ENCODE data around the gene L3MBTL4.
A peak's percentile ranks its signal among the peaks of the same experiment; 100 is the strongest.

The L3MBTL4 gene

DNA sequence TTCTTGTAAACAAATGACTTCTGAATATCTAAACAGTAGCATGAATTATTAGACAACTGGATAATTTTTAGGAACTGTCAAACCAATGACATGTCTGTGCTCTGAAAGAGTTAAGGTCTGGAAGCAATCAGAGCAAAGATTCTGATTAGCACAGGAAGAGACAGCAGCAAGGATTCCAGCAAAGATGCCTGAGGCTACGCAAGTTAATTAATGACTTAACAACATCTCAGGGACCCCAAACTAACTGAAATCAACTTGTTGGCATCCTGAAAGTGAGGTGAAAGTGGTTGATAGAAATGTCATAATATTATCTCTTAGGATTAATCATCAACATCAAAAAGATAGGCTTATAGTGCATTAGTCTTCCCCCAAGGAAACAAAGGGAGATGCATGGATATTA, 396.0 kb downstream of the L3MBTL4 start:
- no peak for DNase-seq

DNA sequence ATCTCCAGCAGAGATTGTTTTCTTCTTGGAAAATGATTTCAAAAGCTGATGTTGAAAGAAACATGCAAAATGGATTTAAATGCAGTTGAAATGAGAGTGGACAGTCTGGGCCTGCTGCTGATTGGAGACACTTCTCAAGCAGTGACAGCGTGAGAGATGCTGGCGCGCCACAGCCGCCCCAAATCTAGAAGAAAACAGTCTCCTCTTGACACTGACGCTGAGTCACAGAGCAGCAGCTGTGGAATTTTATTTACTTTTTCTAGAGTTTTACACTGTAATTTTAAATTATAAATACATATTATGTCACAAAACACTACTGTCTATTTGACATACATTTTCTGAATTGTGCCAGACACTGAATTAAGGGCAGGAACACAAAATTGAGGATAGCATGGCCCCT, 397.5 kb downstream of the L3MBTL4 start:
- DNase-seq = no peak

DNA sequence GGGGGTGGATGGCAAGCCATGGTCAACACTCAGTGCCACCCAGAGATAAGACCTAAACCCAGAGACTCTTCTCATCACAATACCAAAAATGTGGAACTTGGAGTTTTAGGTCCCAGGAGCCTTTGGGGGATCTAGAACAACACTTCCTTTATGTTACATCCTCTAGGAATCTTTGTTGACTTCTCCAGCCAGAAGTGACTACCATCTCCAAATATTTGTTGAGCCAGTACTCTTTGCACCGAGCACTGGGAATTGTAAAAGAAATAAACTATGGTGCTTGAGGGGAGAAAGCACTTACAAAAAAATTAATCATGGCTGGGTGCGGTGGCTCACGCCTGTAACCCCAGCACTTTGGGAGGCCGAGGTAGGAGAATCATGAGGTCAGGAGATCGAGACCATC, 399.3 kb downstream of the L3MBTL4 start:
- no peak for DNase-seq

DNA sequence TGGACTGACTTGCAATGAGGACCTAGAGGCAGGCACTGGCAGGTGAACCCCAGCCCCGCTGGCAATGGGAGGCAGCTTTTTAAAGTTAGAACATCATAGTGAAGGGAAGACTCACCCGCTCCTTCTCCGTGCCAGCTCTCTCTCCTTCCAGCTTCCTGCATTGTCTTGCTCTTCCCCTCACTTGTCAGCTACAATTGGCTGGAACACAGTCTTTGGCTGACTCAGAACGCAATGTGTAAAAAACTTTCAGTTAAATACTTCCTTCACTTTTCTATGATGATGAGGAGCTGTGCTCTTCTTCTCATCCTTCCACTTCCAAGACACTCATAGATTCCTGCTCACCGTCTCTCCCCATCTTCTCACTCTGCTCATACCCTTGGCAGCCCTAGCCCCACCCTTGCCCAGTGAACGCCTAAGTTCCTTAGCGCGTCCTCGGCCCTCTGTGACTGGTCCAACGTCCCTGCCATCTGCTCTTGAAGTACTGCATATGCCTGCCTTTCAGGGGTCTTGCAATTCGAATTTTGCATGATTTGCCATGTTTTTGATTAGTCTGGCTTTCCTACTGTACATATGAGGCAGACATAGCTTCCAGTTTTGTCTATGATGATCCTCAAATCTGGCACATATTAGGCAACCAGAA, 401.4 kb downstream of the L3MBTL4 start:
- no peak for DNase-seq

DNA sequence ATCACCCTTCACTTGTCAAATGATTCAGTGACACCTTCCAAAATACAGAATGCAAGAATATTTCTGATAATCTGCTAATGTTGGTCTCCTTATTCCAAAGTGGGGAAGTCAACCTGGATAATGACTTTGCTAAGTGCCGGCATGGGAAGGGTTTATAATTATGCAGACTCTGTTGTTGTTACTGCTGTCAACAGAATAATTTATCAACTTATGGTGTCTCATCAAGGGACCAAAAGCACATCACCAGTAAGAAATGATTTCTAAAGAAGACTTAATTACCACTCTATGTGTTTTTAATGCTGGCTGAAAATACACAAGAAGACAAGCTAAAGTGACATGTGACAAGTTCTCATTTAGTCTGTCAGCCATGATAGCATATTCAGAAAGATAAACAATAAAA, 403.8 kb downstream of the L3MBTL4 start:
- no peak for DNase-seq

DNA sequence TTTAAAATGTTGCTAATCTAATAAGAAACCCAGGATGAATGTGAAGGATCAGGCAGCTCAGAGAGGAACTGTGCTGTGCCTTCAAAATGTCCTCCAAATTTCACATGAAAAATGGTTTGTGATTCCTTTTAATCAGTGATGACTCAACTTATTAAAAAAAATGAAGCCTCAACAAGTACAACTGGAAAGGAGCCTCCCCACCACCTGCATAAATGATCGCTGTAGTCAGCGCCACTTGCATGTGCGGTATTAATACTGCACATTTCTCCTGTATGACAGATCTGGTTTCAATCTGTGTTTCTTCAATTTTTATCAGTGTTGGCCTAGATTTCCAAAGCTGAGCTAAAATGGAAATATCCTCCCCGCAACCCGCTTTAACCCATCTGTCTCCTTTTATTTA, 404.4 kb downstream of the L3MBTL4 start:
- no peak for DNase-seq

DNA sequence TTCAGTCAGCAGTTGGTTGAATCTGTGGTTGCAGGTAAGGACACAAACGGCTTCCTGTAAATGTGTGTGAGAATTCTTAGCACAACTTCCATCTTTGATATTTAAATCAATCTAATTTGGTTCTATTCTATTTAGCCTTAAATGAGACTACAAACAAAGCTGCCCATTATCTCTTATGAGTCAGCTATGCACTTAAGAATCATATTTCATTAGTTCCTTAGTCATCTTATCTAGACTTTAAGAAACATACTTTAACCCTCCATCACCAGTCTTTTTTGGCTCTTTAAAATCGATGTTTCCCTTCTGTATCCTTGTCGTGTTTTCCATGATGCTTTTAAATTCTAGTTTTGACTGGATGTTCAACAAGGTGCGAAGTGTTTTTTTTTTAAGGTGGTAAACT, 405.0 kb downstream of the L3MBTL4 start:
- DNase-seq = no peak

DNA sequence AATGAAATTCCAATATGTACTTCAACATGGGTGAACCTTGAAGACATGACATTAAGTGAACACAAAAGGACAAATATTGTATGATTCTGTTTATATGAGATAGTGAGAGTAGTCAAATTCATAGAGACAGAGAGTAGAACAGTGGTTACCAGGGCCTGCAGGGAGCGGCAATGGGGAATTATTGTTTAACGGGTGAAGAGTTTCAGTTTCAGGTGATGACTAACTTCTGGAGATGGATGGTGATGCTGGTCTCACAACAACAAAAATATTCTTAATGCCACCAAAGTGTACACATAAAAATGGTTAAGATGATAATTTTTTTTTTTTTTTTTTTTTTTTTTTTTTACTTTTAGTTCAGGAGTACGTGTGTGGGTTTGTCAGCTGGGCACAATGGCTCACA, 410.0 kb downstream of the L3MBTL4 start:
- DNase-seq = peak; percentile 86

DNA sequence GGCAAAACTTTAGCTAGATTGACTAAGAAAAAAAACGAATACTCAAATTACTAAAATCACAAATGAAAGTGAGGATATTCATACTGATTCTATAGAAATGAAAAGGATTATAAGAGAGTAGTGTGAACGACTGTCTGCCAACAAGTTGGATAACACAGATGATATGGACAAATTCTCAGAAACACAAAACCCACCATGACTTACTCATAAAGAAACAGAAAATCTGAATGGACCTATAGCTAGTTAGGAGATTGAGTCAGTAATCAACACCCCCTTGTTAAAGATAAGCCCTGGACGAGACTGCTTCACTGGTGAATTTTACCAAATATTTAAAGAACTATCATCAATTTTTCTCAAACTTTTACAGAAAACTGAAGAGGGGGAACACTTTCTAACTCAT, 410.6 kb downstream of the L3MBTL4 start:
- DNase-seq = peak; percentile 80

DNA sequence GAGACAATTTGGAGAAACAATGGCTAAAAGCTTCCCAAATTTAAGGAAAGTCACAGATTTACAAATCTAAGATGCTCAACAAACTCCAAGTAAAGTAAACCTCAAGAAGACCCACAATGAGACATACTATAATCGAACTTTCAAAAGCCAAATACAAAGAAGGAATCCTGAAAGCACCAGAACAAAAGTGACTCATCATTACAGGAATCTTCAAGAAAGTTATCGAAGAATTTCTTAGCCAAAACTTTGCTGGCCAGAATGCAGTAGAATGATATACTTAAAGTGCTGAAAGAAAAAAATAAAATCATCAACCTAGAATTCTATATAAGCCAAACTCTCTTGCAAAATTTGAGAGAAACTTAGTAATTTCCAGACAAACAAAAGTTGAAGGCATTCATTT, 412.8 kb downstream of the L3MBTL4 start:
- DNase-seq = no peak

DNA sequence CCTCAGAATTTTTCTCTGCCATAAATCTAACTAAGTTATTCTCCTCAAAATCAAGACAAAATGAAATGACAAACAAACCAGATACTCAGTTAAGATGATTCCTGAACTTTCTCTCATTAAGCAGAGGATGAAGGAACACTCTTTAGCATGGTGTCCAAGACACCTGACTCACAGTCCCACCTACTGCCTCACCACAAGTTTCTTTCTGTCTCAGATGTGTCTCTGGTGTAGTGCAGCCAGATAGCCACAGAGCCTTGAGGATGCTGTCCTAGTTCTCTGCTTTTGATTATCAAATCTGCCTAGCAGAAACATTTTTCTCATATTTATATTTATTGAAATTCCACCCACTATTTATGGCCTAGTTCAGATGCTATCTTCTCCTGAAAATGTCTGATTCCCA, 415.8 kb downstream of the L3MBTL4 start:
- peak; percentile 34 for DNase-seq

DNA sequence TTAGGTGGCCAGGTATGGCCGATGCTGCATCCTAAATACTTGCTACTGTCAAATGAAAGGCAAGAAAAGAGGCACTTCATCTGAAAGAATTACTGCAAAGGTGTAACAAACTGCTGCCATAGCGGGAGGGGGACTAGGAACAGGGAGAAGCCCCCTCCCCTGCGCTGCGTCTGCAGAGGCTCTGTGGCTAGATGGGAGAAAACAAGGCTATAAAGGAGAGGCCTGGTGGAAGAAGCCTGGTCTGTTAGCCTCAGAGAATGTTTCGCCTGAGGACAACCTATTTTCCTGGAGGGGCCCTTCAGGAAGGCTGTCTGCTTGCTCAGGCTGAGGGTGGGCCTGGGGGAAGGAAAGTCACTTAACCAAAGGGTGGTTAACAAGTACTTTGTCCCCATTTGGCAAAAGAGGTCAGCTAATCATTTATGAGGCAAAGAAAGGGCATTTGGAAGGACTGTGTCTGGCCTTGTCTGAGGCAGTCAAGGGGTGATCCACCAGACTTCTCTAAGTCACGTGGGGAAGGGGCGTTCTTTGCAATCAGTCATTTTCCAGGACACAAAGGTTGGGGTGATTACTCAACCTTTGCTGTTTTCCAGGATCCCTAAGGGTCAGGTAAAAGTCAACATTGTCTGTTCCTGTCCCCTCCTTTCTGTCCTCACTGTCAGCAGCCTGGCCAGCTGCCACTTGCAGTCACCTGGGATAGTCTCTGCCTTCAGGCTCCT, 416.4 kb downstream of the L3MBTL4 start:
- no peak for DNase-seq

DNA sequence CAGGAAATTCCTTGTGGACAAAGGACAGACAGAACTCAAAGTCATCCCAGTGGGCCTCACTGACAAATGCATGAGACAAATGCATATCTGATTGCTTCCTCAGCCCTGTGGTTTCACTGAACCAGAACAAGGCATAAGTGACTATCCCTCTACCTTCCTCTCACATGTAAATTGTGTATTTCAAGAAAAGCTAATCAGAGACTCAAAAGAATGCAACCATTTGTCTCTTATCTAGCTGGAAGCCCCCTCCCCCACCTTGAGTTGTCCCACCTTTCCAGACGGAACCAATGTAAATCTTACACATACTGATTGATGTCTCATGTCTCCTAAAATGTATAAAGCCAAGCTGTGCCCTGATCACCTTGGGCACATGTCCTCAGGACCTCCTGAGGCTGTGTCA, 417.4 kb downstream of the L3MBTL4 start:
- no peak for DNase-seq

DNA sequence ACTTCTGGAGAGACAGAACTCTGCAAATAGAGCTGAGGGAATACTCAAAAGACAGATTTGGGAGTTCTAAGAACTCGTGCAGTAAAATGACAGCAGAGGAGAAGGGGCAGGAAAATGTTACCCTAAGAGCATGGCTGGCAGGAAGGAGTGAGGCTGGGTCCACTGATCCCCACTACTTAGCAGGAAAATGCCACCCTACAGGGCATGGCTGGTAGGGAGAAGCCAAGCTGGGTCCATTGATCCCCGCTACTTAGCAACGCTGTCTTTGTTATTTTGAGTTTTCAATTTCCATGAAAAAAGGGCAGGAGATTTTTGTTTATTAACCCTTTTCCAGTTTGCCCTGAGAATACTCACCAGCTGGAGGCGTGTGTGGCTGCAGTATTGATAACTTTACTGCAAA, 419.1 kb downstream of the L3MBTL4 start:
- DNase-seq = no peak

DNA sequence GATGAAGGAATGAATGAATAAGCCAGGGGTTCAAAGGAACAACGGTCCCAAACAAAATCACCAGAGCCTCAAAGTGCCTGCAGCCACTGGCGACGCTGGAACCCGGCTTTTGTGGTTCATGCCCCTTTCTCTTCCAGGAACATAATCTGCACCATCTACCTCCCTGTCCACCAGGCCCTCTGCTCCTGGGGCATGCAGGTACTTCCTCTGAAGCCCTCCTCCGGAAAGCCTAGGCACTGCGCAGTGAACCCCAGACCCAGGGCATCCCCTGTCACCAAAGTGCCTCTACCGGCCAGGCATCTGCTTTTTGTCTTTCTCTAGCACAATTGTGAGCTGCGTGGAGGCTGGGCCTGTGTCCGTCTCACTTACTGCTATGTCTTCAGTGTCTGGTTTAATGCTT, 420.8 kb downstream of the L3MBTL4 start:
- DNase-seq = no peak

DNA sequence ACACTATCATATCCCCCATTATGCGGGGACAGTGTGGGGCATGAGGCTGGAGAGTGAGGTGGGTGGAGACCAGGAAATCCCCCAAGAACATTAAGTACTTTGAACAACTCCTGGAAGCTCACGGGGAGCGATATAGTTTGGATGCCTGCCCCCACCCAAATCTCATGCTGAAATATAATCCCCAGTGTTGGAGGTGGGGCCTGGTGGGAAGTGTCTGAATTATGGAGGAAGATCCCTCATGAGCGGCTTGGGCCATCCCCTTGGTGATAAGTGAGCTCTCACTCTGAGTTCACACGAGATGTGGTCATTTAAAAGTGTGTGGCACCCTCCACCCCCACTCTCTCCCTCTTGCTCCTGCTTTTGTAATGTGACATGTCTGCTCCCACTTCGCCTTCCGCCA, 422.3 kb downstream of the L3MBTL4 start:
- no peak for DNase-seq

DNA sequence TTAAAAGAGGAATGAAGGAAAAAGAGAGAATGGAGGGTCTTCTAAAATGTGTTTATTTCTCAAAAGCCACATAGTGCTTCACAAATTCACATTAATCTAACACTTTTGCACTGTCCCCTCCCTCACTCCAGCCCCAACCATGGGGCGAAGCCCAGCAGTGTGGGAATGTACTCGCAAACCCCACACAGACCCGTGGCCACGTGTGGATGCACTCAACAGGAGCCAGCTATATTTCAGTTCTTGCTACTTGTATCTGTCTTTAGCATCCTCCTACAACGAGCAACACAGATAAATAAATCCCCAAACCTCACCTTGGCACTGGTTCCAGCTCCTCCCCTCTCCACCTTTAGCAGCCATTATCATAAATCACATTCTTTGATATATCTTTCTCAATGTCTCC, 427.5 kb downstream of the L3MBTL4 start:
- no peak for DNase-seq

DNA sequence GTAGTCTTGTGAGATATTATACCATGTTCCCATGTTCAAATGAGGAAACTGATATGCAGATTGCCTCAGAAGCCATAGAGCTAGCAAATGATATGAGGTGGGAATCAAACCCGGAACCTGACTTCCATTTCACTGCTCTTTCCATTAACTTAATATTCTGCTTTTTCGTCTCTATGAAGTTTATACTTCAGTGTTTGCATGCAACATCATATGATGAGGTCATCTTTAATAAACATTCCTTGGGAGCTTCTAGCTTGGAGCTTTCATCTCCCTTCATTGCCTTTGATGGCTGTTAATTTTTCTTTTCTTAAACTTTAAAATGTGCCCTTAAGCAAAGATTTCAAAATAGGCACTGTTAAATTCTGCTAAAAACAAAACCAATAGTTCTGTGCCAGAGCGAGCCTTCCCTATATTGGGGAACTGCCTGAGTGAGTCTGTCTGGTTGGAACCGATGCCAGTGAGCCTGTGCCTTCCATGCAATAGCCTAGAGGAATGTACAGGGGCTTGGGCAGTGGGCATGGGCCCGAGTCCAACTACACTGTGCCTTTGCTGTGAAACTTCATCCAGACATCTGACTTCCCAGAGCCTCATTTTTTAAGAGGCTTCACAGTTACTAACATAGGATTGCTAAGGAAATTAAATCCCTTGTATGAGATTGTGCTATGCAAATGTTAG, 428.3 kb downstream of the L3MBTL4 start:
- no peak for DNase-seq

DNA sequence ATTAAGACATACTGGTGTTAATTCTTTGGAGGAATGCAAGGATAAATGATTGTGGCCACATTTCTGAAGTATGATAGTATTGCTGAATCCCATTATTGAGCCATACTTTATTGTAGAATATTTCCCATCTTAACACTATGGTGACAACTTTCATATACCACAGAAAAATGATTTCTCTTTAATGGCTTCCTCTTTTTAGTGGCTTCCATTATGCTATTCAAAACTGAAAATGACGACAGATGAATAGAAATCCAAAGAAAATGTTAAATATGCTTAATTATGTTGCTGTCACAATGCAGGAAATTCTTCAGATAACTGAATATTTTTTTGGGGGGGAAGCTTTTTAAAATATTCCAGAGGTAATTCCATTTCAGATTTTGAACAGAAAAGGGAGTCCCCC, 430.5 kb downstream of the L3MBTL4 start:
- DNase-seq = no peak

DNA sequence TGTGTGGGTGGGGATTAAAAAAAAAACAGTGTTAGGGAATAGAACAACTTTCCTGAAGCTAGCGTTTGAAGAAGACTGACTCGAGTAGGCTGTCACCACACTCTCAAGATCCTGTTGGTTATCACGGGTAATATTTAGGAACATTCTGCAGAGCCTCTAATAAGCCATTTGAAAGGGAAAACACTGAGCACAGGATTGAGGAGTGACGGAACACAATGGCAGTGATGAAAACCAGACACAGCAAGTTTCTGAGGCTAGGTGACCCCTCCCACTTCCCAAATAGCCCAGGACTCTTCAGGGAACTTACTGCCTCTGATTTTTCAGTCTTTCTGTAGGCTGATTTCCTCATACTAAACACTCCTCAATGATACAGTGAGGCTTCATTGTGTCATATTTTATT, 431.2 kb downstream of the L3MBTL4 start:
- no peak for DNase-seq

DNA sequence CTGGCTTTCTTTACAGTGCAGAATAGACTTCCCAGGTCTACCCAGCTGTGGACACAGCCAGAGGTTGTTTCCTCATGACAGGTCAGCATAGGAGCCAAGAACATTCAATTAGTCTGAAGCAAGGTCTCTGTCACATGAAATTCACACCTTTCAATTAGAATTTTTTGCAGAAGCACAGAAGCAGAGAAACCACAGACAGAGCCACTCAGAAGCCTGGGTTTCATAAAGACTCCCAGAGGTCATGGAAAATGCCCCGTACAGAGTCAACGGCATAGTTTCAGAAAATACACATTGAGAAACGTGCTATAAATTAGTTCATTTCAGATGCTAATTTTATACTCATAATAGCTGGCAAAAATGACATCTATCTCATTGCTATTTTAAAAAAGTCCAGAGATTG, 432.4 kb downstream of the L3MBTL4 start:
- DNase-seq = no peak

DNA sequence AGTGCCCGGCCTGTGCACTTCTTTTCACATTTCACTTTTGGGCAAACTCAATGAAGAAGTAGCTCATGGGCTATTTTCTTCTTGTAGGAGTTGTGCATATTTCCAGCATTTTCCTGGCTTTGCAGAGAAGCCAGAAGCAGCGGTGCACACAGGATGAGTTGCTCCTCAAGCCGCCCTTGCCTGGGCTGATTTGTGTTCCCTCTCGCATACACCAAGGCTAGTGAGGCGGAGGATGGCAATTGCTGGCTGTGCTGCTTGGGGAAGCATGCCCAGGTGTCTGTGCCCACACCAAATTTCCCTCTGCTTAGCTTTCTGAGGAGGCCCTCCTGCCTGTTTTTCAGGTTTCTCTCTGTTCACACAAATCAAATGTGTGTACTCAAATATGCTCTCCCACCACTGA, 434.0 kb downstream of the L3MBTL4 start:
- DNase-seq = no peak

DNA sequence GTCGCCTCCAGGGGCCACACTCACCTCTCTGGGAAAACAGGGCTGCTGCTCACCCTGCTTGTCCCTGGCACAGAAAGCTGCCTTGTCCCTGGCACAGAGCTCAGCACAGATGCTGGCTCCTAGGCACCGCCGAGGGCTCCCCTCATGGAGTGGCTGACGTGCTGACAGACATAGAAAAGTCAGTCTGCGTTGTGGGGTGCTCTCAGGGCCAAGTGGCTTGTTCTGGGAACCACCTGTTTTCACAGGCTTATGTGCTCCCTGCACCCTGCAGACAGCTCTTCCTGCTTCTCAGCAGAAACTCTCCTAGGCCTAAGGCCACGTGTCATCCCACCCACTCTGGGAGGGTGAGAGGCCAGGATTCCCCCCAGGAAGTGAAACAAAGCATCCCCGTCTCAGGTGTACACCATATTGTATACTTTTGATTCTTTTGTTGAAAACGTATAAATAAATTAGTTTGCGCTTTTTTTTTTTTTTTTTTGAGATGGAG, 434.7 kb downstream of the L3MBTL4 start:
- DNase-seq = no peak

DNA sequence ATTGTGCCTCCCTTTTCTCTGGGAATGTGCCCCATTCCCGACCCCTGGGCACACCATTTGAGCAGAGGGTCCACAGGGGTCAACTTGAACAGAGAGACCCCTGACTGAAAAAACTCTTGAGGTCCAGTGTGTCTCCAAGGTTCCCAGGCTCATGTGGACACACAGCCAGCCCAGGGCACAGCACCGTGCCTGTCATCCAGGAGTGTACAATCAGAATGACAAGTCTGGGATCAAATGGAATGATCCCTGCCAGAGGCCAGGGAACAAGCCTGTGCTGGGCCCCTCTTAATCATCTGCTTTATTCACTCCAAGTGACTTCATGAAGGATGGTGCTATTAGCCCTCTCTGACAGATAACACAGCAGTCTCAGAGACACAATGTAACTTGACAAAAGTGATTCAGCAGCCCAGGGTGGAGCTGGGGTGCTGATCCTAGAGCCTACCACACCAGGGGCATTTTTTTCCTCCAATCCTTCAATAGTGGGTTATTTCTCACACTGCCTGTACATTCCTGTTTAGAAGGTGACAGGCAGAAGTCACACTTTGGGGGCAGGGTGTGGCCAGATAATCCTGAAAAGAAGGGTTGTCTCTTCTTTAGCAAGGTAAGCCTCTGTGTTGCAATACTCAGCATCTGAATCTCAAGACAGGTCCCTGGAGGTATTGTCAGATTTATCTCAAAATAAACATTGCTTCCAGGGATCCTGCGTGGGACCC, 435.4 kb downstream of the L3MBTL4 start:
- DNase-seq = no peak
